ENCODE data around the gene LRPAP1. TPM values are rescaled to one million over a fixed set of nuclear protein-coding genes. Genes with fewer than 3 reads are reported as not detected.

LRPAP1 gene
- total RNA-seq, 4 donors from 2014 or later, result 76.6 to 166 (median 126) TPM

GRCh38 chr4:3516836-3517730, 15.1 kb downstream of the LRPAP1 start:
- H3K27ac ChIP-seq, result no peak overlapping the region
- DNase-seq, result no peak
- no peaks in the 10 kb centered on the region for H3K9me3 ChIP-seq
- H3K36me3 ChIP-seq, result peaks cover 32 to 100% (median 68%) of the 10 kb centered on the region in 3 donors
- H3K27me3 ChIP-seq, result no peaks in the 10 kb centered on the region
- H3K4me3 ChIP-seq, result no peak overlapping the region
- 84 to 94% methylated on average over 8 to 9 of the region's 29 CpGs for WGBS, 2 donors
- intact Hi-C loops (cut with DNase I), result no loop called here
- TF ChIP-seq CTCF (IDR thresholded peaks at IDR 0.05) (no peak), POLR2A (IDR thresholded peaks at IDR 0.05) (no peak)
- no peaks in the 10 kb centered on the region for H3K4me1 ChIP-seq

GRCh38 chr4:3516061-3516835, 16.0 kb downstream of the LRPAP1 start:
- intact Hi-C loops (cut with DNase I), result no loop called here

GRCh38 chr4:3515646-3516045, 16.6 kb downstream of the LRPAP1 start:
- no peak for TF ChIP-seq POLR2A (IDR thresholded peaks at IDR 0.05)
- no peak overlapping the region for H3K4me3 ChIP-seq
- peaks cover 32 to 100% (median 63%) of the 10 kb centered on the region in 3 donors for H3K36me3 ChIP-seq
- no peaks in the 10 kb centered on the region for H3K4me1 ChIP-seq
- no peak overlapping the region for H3K27ac ChIP-seq
- WGBS, 2 donors, result 87 to 89% methylated on average over 3 to 9 of the region's 15 CpGs
- DNase-seq, result no peak
- intact Hi-C loops (cut with DNase I), result no loop called here
- no peaks in the 10 kb centered on the region for H3K27me3 ChIP-seq
- H3K9me3 ChIP-seq, result no peaks in the 10 kb centered on the region

More at GRCh38 chr4:3516061-3516835, 16.0 kb downstream of the LRPAP1 start:
- DNase-seq, result no peak
- Histone ChIP-seq H3K4me1 (no peaks in the 10 kb centered on the region), H3K27me3 (no peaks in the 10 kb centered on the region), H3K36me3 (peaks cover 32 to 100% (median 68%) of the 10 kb centered on the region in 3 donors), H3K4me3 (no peak overlapping the region), H3K27ac (no peak overlapping the region), H3K9me3 (no peaks in the 10 kb centered on the region)
- 67 to 100% methylated on average over 4 of the region's 32 CpGs for whole genome bisulfite sequencing, 2 donors
- TF ChIP-seq CTCF (IDR thresholded peaks at IDR 0.05) (no peak), POLR2A (IDR thresholded peaks at IDR 0.05) (no peak)

GRCh38 chr4:3514806-3515501, 17.3 kb downstream of the LRPAP1 start:
- Histone ChIP-seq H3K36me3 (peaks cover 32 to 100% (median 64%) of the 10 kb centered on the region in 3 donors), H3K9me3 (no peaks in the 10 kb centered on the region), H3K4me3 (no peak overlapping the region), H3K27me3 (no peaks in the 10 kb centered on the region), H3K4me1 (no peaks in the 10 kb centered on the region), H3K27ac (no peak overlapping the region)
- no peak for TF ChIP-seq POLR2A (IDR thresholded peaks at IDR 0.05)
- peak in 1 of 6 experiments; percentile 27 for TF ChIP-seq CTCF (IDR thresholded peaks at IDR 0.05)
- no peak for DNase-seq
- WGBS, 2 donors, result 82 to 89% methylated on average over 12 of the region's 31 CpGs
- intact Hi-C loops (cut with DNase I), result no loop called here

GRCh38 chr4:3514221-3514780, 17.9 kb downstream of the LRPAP1 start:
- Histone ChIP-seq H3K4me1 (no peaks in the 10 kb centered on the region), H3K27me3 (no peaks in the 10 kb centered on the region), H3K9me3 (no peaks in the 10 kb centered on the region), H3K4me3 (no peak overlapping the region), H3K36me3 (peaks cover 32 to 100% (median 63%) of the 10 kb centered on the region in 3 donors), H3K27ac (no peak overlapping the region)
- 36 to 84% methylated on average over 5 to 15 of the region's 17 CpGs for WGBS, 2 donors
- DNase-seq, result no peak
- intact Hi-C loops (cut with DNase I), result no loop called here
- no peak for TF ChIP-seq POLR2A (IDR thresholded peaks at IDR 0.05)

Measured in esophagus squamous epithelium (tissue), 5 donors.